Islet precursor cell (in vitro differentiated cells): ENCODE measurements around the gene TRIM74.
A peak's percentile ranks its signal among the peaks of the same experiment; 100 is the strongest.
"Not testable (repeated sequence)": the region's sequence is repeated elsewhere in the genome, so short reads cannot be mapped to it uniquely, and the experiment has no call there.

ENCODE experiments used
- DNase-seq: peaks from one replicate; pipeline ENCODE4 v3.0.0-alpha.2; 2018

TRIM74 gene

GRCh38 chr7:72954563-72955198 is 14.6 kb downstream of the TRIM74 start:
- DNase-seq = not testable (repeated sequence)

- DNase-seq = not testable (repeated sequence)
These were observed 15.2 kb downstream of the TRIM74 start for GRCh38 chr7:72953901-72954562.

- not testable (repeated sequence) for DNase-seq
These were observed 18.8 kb downstream of the TRIM74 start for GRCh38 chr7:72950432-72950831.

DNA sequence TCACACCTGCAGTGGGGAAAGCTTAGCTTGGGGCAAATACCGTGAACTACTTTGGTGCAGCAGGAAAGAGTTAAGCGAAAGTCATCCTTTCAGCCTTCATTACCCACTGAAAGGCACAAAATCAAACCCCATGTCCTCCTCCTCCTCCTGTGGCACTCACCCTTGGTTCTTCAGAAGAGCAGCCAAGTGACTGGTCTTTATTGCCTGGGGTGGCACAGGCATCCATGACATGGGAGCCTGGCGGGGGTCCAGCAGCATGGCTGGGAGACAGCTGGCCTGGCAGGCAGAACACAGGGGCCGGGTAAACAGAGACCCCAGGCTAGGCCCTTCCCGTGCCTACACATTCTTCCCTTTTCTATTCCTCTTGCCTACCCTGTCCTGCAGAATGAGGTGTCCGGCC is 19.6 kb downstream of the TRIM74 start:
- DNase-seq = not testable (repeated sequence)

- DNase-seq = not testable (repeated sequence)
These were observed 20.0 kb downstream of the TRIM74 start for GRCh38 chr7:72949276-72949675.

DNA sequence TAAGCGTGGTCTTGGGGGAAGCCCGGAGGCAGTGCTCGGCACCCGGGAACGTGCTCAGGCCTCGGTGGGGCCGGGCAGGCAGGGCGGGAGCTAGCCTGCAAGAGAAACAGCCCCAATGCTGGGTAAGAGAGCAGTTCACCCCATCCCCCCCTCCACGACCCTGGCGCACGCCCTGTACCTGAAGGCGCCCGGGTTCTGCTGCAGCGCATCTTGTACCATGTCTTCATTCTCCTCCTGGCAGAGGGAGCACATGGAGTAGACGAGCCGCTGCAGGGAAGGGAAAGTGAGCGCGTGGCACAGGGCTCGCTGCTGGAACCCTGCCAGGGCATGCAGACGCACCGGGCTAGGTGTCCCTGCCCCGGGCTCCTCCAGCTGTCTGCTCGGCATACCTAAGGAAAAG is 20.6 kb downstream of the TRIM74 start:
- not testable (repeated sequence) for DNase-seq

GRCh38 chr7:72946130-72946745 is 23.0 kb downstream of the TRIM74 start:
- DNase-seq = not testable (repeated sequence)

DNA sequence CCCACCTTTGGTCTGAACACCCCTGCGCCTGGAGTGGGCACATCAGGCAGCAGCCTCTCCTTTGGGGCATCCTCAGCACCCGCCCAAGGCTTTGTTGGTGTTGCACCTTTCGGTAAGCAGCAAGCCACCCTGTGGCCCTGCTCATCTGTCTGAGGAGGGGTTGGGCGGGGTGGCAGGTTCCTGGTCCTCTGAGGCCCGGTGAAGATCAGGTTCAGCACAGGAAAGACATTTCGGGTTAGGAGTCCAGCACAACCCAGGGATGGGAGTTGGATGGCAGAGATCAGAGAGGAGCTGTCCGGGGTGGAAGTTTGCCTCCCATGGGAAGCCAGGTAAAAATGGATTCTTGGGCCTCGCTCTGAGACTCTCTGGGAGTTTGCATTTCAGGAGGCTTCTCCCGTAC is 23.7 kb downstream of the TRIM74 start:
- peak; percentile 45 for DNase-seq

DNA sequence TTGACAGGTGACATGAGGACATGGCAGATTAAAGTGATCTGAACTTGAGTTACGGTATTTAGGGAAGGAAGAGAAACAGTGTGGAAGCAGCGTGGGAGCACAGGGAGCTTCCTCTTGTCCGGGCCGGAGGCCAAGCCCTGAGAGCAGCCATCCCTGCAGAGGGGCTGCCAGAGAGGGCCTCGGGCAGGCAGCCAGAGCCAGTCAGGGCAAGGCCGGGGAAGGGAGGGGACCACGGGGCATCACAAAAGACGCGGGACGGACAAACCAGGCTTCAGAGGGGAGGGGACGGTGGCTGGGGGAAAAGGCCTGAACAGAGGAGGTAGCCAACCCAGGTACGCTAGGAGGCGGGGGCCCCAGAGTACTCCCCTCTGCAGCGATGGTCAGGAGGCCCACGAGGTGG is 24.3 kb downstream of the TRIM74 start:
- DNase-seq = not testable (repeated sequence)

DNA sequence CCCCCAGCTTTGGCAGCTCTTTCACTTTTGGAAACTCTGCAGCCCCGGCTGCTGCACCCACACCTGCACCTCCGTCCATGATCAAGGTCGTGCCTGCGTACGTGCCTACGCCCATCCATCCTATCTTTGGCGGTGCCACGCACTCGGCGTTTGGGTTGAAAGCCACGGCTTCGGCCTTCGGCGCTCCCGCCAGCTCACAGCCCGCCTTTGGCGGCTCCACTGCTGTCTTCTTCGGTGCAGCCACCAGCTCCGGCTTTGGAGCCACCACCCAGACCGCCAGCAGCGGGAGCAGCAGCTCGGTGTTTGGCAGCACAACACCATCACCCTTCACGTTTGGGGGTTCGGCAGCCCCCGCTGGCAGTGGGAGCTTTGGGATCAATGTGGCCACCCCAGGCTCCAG is 26.3 kb downstream of the TRIM74 start:
- DNase-seq = not testable (repeated sequence)

GRCh38 chr7:72942022-72942705 is 27.1 kb downstream of the TRIM74 start:
- not testable (repeated sequence) for DNase-seq

DNA sequence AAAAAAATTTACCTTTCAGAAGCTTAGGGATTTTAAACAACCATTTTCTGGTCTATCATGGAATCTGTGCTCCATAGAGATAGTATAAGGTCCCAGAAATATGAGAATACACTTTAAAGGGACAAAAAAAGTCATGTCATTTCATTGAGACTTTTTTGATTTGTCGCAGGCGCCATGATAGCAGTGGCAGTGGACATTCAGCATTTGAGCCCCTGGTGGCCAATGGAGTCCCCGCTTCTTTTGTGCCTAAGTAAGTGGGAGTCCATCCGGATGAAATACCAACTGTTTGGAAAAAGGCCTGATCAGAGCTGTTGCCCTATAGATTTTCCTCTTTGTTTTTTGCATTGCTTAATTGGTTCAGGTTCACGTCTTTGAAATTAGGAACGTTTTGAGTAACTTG is 41.0 kb downstream of the TRIM74 start:
- DNase-seq = peak; percentile 21

- peak; percentile 22 for DNase-seq
These were observed 41.5 kb downstream of the TRIM74 start for GRCh38 chr7:72927791-72928190.

GRCh38 chr7:72925546-72926120 is 43.6 kb downstream of the TRIM74 start:
- DNase-seq = no peak

DNA sequence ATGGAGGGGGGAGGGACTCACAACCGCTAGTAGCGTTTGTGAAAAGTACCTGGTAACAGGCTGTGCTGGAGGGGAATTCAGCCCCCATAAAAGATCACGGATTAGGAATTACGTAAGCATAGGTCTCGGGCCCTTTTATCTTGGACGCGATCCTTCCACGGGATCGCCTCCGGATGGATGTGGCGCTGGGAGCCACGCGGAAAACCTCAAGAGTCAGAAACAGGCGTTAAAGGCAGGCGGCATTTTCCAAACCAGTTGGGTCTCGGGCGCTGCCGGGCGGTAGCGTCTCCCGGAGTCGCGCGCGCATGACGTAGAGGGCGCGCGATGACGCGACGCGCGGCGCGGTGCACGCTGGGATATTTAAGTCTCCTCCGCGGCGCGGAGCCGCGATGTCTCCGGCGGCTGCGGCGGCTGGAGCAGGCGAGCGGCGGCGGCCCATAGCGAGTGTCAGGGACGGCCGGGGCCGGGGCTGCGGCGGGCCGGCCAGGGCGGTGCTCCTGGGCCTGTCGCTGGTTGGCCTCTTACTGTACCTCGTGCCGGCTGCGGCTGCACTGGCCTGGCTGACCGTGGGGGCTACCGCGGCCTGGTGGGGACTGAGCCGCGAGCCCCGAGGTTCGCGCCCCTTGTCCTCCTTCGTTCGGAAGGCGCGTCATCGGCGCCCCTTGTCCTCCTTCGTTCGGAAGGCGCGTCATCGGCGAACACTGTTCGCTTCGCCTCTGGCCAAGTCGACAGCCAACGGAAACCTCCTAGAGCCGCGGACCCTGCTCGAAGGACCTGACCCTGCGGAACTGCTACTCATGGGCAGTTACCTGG is 44.3 kb downstream of the TRIM74 start, which contains the start of gene POM121:
Gene POM121, plus strand, starts transcription at position 363 of the 813 bp plus-strand sequence. Its CDS starts 27 bp downstream, at position 390.
- peak; percentile 88 for DNase-seq

GRCh38 chr7:72924386-72924732 is 44.9 kb downstream of the TRIM74 start:
- no peak for DNase-seq

GRCh38 chr7:72919256-72919775 is 50.0 kb downstream of the TRIM74 start:
- no peak for DNase-seq

DNA sequence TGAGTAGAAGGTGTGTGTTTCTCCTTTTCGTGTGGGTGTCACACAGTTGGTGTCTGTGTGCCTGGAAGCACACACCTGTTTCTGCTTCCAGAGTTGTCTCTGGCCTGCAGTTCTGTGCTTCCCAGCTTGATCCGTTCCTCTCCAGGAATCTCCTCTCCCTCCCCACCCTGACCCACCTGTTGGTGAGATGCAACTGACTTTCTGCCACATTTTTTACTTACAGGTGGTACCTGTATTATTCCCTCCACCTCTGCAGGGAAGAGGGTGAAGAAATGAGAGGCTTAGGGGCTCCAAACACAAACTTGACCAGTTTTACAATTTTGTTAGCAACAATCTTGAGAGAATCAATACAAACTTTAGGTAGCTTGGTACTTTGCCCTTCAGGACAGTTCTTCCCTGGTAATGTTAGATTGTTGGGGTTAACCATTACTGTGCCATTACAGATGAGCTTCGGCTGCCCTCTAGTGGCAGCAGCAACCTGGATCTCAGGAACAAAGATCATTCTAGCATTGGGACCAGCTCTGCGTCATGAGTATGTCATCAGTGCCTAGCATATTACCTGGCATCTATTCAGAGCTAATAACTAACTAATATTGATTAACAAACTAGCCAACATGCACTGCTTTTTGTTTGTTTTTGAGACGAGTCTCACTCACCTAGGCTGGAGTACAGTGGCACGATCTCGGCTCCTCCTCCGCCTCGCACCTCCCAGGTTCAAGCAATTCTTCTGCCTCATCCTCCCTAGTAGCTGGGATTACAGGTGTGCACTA is 54.3 kb downstream of the TRIM74 start:
- not testable (repeated sequence) for DNase-seq

DNA sequence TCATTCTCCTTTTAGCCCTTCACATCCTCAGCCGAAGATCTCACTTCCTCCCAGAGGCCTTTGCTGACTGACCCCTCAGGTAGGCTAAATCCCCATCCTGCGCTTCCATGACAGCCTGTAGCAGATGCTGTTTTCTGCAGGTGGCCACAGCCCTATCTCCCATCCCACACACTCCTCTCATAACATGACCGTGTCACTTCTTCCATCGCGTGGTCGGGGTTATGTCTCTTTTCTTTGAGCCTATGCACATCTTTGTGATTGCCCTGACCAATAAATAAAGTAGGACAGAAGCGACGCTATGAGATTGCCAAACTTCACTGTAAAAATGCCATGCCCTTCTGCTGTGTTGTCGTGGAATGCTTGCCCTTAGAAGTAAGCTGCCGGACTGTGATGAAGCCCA is 55.5 kb downstream of the TRIM74 start:
- not testable (repeated sequence) for DNase-seq

DNA sequence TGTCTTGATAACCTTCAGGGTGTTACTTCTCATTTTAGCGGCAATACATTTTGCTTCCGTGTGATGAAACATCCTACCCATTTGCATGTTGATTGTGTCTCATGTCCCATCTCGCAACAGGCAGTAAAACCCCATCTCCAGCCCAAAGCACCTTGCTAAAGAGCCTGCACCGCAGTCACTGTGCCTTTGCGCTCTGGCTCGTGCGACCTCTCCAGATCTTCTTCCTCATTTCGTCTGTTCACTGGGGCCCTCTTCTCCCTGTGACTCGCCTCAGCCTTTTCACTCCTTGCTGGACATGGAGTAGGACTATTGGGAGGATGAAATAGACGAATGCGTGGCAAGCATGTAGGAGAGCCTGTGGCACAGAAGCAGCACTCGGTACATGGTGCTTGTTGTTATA is 57.9 kb downstream of the TRIM74 start:
- not testable (repeated sequence) for DNase-seq
